ENCODE data around the gene ZDHHC7. TPM values are rescaled to one million over a fixed set of nuclear protein-coding genes. Genes with fewer than 3 reads are reported as not detected.
A peak's percentile ranks its signal among the peaks of the same experiment; 100 is the strongest.

Gene ZDHHC7
- total and polyA plus RNA-seq, 4 donors, result 30.3 to 48.1 (median 40.3) TPM

GRCh38 chr16:85002099-85002541 is 9.2 kb downstream of the ZDHHC7 start:
- Histone ChIP-seq H3K27me3 (ENCODE audit: control insufficient read depth, insufficient read depth, low read length) (no peaks in the 10 kb centered on the region), H3K4me1 (ENCODE audit: control insufficient read depth, insufficient read depth, low read length) (peaks cover 25% of the 10 kb centered on the region), H3K36me3 (ENCODE audit: control insufficient read depth, insufficient read depth, low read length) (peaks cover 13% of the 10 kb centered on the region), H3K9me3 (ENCODE audit: control insufficient read depth, insufficient read depth, low read length) (no peaks in the 10 kb centered on the region), H3K27ac (ENCODE audit: low read depth, low read length) (no peak overlapping the region), H3K4me3 (ENCODE audit: low read depth, low read length) (no peak overlapping the region)
- DNase-seq (ENCODE audit: low read depth in 4 of 6, low spot score in 6 of 6), result no peak
- 50% methylated on average over 3 of the region's 10 CpGs for WGBS (ENCODE audit: insufficient coverage)

DNA sequence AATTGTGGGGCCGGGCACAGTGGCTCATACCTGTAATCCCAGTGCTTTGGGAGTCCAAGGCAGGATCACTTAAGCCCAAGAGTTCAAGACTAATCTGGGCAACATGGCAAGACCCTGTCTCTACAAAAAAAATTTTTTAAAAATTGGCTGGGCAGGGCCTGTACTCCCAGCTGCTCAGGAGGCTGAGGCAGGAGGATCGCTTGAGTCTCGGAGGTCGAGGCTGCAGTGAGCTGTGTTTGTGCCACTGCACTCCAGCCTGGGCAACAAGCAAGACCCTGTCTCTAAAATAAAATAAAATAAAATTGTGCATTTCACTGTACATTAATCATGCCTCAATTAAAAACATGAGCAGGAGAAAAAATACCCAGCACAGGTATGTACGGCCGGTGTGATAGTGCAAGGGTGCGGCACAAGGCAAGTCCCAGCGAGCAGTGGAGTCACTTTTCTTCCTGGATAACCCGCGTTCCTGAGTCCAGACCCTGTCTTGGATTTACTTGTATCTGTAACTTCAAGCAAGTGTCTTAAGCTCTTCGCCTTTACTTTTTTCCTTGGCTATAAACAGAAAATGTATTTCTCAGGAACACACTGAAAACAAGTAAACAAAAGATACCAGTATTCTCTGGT is 11.4 kb downstream of the ZDHHC7 start:
- H3K4me1 ChIP-seq (ENCODE audit: control insufficient read depth, insufficient read depth, low read length), result peaks cover 25% of the 10 kb centered on the region
- WGBS (ENCODE audit: insufficient coverage), result 96% methylated on average over 11 of the region's 11 CpGs

DNA sequence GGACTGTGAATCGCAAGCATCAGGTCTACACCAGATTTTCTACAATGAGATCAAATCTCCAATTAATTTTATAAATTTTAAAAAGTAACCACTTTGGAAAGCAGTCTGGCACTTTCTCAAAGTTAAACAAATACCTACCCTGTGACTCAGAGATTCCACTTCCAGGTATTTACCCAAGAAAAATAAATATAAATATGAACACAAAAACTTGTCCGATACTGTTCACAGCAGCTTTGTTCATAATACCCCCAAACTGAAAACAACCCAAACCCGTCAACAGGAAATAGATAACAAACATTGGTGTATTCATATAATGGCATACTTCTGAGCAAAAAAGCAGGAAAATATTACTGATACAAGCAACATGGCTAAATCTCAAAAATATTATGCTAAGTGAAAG is 12.1 kb downstream of the ZDHHC7 start:
- no peaks in the 10 kb centered on the region for H3K9me3 ChIP-seq (ENCODE audit: control insufficient read depth, insufficient read depth, low read length)
- H3K27ac ChIP-seq (ENCODE audit: low read depth, low read length), result no peak overlapping the region
- peaks cover 18% of the 10 kb centered on the region for H3K4me1 ChIP-seq (ENCODE audit: control insufficient read depth, insufficient read depth, low read length)
- no peak for DNase-seq (ENCODE audit: low read depth in 4 of 6, low spot score in 6 of 6)
- no peaks in the 10 kb centered on the region for H3K27me3 ChIP-seq (ENCODE audit: control insufficient read depth, insufficient read depth, low read length)
- peaks cover 24% of the 10 kb centered on the region for H3K36me3 ChIP-seq (ENCODE audit: control insufficient read depth, insufficient read depth, low read length)
- H3K4me3 ChIP-seq (ENCODE audit: low read depth, low read length), result no peak overlapping the region
- no CpG with 5 or more reads among the region's 3 CpGs for WGBS (ENCODE audit: insufficient coverage)

More for the DNA sequence above, 11.4 kb downstream of the ZDHHC7 start:
- no peak for DNase-seq (ENCODE audit: low read depth in 4 of 6, low spot score in 6 of 6)
- H3K4me3 ChIP-seq (ENCODE audit: low read depth, low read length), result no peak overlapping the region
- no peaks in the 10 kb centered on the region for H3K9me3 ChIP-seq (ENCODE audit: control insufficient read depth, insufficient read depth, low read length)
- no peaks in the 10 kb centered on the region for H3K27me3 ChIP-seq (ENCODE audit: control insufficient read depth, insufficient read depth, low read length)
- H3K36me3 ChIP-seq (ENCODE audit: control insufficient read depth, insufficient read depth, low read length), result peaks cover 20% of the 10 kb centered on the region
- H3K27ac ChIP-seq (ENCODE audit: low read depth, low read length), result no peak overlapping the region

DNA sequence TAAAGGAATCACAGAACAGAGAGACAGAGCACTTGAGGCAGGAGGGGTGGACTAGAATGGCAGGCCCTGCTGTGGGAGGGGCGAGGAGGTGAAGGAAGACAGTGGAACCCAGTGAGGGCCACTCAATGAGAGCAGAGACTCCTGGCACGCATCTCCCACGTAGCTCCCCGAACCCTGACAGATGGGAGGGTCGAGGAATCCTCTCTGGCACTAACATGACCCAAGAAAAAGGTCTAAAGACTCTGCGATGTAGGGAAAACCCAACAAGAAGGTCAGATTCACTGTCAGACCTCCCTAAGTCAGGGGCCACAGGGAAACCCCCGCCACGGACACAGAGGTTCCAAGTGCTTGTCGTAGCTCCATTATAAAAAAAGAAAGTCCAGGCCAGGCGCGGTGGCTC is 15.0 kb downstream of the ZDHHC7 start:
- Histone ChIP-seq H3K36me3 (ENCODE audit: control insufficient read depth, insufficient read depth, low read length) (peaks cover 25% of the 10 kb centered on the region), H3K9me3 (ENCODE audit: control insufficient read depth, insufficient read depth, low read length) (no peaks in the 10 kb centered on the region), H3K27me3 (ENCODE audit: control insufficient read depth, insufficient read depth, low read length) (no peaks in the 10 kb centered on the region), H3K27ac (ENCODE audit: low read depth, low read length) (no peak overlapping the region), H3K4me3 (ENCODE audit: low read depth, low read length) (no peak overlapping the region), H3K4me1 (ENCODE audit: control insufficient read depth, insufficient read depth, low read length) (no peaks in the 10 kb centered on the region)
- DNase-seq (ENCODE audit: low read depth in 4 of 6, low spot score in 6 of 6), result no peak
- WGBS (ENCODE audit: insufficient coverage), result 95% methylated on average over 11 of the region's 11 CpGs

DNA sequence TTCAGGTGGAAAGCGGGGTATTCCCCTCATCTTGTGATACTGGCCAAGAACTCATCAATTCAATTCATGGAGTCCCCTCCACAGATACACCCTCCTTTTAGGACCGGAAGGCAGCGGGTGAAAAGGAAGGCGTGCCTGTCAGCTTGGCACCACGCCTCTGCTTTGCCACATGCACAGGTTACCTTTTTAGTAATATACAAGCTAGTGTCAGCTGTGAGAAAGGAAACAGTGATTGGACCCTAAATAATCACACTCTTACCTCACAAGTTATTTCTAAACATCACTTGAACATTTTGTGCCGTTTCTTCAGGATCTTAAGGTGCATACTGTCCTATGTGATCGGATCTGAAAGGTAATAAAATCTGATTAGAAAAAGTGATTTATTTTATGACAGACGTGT is 15.7 kb downstream of the ZDHHC7 start:
- Histone ChIP-seq H3K9me3 (ENCODE audit: control insufficient read depth, insufficient read depth, low read length) (no peaks in the 10 kb centered on the region), H3K27ac (ENCODE audit: low read depth, low read length) (no peak overlapping the region), H3K4me3 (ENCODE audit: low read depth, low read length) (no peak overlapping the region), H3K4me1 (ENCODE audit: control insufficient read depth, insufficient read depth, low read length) (no peaks in the 10 kb centered on the region), H3K27me3 (ENCODE audit: control insufficient read depth, insufficient read depth, low read length) (no peaks in the 10 kb centered on the region), H3K36me3 (ENCODE audit: control insufficient read depth, insufficient read depth, low read length) (peaks cover 29% of the 10 kb centered on the region)
- WGBS (ENCODE audit: insufficient coverage), result 100% methylated on average over 1 of the region's 8 CpGs
- no peak for DNase-seq (ENCODE audit: low read depth in 4 of 6, low spot score in 6 of 6)

DNA sequence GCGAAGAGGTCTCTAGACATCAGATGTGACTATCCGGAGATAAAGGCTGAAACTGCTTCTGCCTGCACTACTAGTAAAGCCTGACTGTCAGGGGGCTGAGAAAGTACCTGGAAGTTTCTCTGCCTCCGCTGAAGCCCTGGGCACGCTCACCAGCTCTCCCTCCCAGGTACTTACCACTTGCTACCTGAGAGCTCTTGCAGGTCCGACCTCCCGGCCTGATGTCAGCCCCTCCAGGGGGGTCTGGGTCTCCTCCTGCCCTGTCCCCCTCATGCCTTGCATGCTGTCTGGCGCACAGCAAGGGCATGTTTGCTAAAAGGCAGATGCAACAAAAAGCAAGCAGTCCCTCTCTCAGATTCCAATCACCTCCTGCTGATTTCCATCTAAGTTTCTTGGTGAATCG is 17.4 kb downstream of the ZDHHC7 start:
- H3K9me3 ChIP-seq (ENCODE audit: control insufficient read depth, insufficient read depth, low read length), result no peaks in the 10 kb centered on the region
- H3K4me1 ChIP-seq (ENCODE audit: control insufficient read depth, insufficient read depth, low read length), result no peaks in the 10 kb centered on the region
- no peak overlapping the region for H3K4me3 ChIP-seq (ENCODE audit: low read depth, low read length)
- no peaks in the 10 kb centered on the region for H3K27me3 ChIP-seq (ENCODE audit: control insufficient read depth, insufficient read depth, low read length)
- 89% methylated on average over 8 of the region's 8 CpGs for WGBS (ENCODE audit: insufficient coverage)
- H3K36me3 ChIP-seq (ENCODE audit: control insufficient read depth, insufficient read depth, low read length), result peaks cover 46% of the 10 kb centered on the region
- no peak overlapping the region for H3K27ac ChIP-seq (ENCODE audit: low read depth, low read length)
- DNase-seq (ENCODE audit: low read depth in 4 of 6, low spot score in 6 of 6), result no peak

- Histone ChIP-seq H3K27ac (ENCODE audit: low read depth, low read length) (peak overlapping the region; percentile 8), H3K9me3 (ENCODE audit: control insufficient read depth, insufficient read depth, low read length) (no peaks in the 10 kb centered on the region), H3K4me1 (ENCODE audit: control insufficient read depth, insufficient read depth, low read length) (no peaks in the 10 kb centered on the region), H3K4me3 (ENCODE audit: low read depth, low read length) (no peak overlapping the region), H3K27me3 (ENCODE audit: control insufficient read depth, insufficient read depth, low read length) (no peaks in the 10 kb centered on the region), H3K36me3 (ENCODE audit: control insufficient read depth, insufficient read depth, low read length) (peaks cover 52% of the 10 kb centered on the region)
- WGBS (ENCODE audit: insufficient coverage), result no CpG with 5 or more reads among the region's 3 CpGs
- no peak for DNase-seq (ENCODE audit: low read depth in 4 of 6, low spot score in 6 of 6)
Measured at GRCh38 chr16:84992717-84993075, 18.6 kb downstream of the ZDHHC7 start.

GRCh38 chr16:84990782-84991181 is 20.6 kb downstream of the ZDHHC7 start:
- Histone ChIP-seq H3K4me3 (ENCODE audit: low read depth, low read length) (no peak overlapping the region), H3K27me3 (ENCODE audit: control insufficient read depth, insufficient read depth, low read length) (no peaks in the 10 kb centered on the region), H3K36me3 (ENCODE audit: control insufficient read depth, insufficient read depth, low read length) (peaks cover 68% of the 10 kb centered on the region), H3K4me1 (ENCODE audit: control insufficient read depth, insufficient read depth, low read length) (no peaks in the 10 kb centered on the region), H3K9me3 (ENCODE audit: control insufficient read depth, insufficient read depth, low read length) (no peaks in the 10 kb centered on the region), H3K27ac (ENCODE audit: low read depth, low read length) (no peak overlapping the region)
- 94% methylated on average over 9 of the region's 9 CpGs for WGBS (ENCODE audit: insufficient coverage)
- DNase-seq (ENCODE audit: low read depth in 4 of 6, low spot score in 6 of 6), result no peak

- H3K36me3 ChIP-seq (ENCODE audit: control insufficient read depth, insufficient read depth, low read length), result peaks cover 64% of the 10 kb centered on the region
Measured at GRCh38 chr16:84989749-84990620, 21.4 kb downstream of the ZDHHC7 start.

More at GRCh38 chr16:84989749-84990620, 21.4 kb downstream of the ZDHHC7 start:
- Histone ChIP-seq H3K4me3 (ENCODE audit: low read depth, low read length) (no peak overlapping the region), H3K9me3 (ENCODE audit: control insufficient read depth, insufficient read depth, low read length) (no peaks in the 10 kb centered on the region), H3K4me1 (ENCODE audit: control insufficient read depth, insufficient read depth, low read length) (no peaks in the 10 kb centered on the region), H3K27ac (ENCODE audit: low read depth, low read length) (no peak overlapping the region), H3K27me3 (ENCODE audit: control insufficient read depth, insufficient read depth, low read length) (no peaks in the 10 kb centered on the region)
- DNase-seq (ENCODE audit: low read depth in 4 of 6, low spot score in 6 of 6), result peak in 1 of 6 donors; percentile 35
- 83% methylated on average over 24 of the region's 27 CpGs for WGBS (ENCODE audit: insufficient coverage)
